ENCODE results near the gene SMTNL2.

- no peak for TF ChIP-seq CTCF (IDR thresholded peaks at IDR 0.05)
- TF ChIP-seq POLR2A (IDR thresholded peaks at IDR 0.05): no peak
These were observed 15.4 kb downstream of the SMTNL2 start for GRCh38 chr17:4599505-4600281.
